Measurements from ENCODE around the gene PLXDC1.
"Not testable (repeated sequence)": the region's sequence is repeated elsewhere in the genome, so short reads cannot be mapped to it uniquely, and the experiment has no call there.

The PLXDC1 gene

DNA sequence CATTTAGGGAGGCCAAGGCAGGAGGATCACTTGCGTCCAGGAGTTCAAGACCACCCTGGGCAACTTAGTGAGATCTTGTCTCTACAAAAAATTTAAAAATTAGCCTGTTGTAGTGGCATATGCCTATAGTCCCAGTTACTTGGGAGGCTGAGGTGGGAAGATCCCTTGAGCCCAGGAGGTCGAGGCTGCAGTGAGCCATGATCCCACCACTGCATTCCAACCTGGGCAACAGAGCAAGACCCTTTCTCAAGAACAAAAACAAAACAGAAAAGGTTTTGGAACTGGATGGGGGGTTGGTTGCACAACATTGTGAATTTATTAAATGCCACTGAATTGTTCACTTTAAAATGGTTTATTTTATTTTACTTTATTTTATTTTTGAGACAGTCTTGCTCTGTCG is 21.2 kb downstream of the PLXDC1 start (continued):
- no peak for TF ChIP-seq POU6F1 (CRISPR knock-in tag; IDR thresholded peaks at IDR 0.05; ENCODE audit: borderline replicate concordance, low read depth)
- TF ChIP-seq OSR1 (CRISPR knock-in tag; IDR thresholded peaks at IDR 0.05): no peak
- no peak for TF ChIP-seq CREB5 (CRISPR knock-in tag; IDR thresholded peaks at IDR 0.05; ENCODE audit: low read depth)

DNA sequence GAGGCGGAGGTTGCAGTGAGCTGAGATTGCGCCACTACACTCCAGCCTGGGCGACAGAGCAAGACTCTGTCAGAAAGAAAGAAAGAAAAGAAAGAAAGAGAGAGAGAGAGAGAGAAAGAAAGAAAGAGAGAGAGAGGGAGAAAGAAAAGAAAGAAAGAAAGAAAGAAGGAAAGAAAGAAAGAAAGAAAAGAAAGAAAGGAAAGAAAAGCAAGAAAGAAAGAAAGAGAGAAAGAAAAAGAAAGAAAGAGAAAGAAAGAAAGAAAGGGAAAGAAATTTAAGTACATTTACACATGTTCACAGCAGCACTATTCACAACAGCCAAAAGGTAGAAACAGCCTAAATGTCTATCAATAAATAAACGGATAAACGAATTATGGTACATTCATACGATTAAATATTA is 21.9 kb downstream of the PLXDC1 start:
- not testable (repeated sequence) for ATAC-seq

DNA sequence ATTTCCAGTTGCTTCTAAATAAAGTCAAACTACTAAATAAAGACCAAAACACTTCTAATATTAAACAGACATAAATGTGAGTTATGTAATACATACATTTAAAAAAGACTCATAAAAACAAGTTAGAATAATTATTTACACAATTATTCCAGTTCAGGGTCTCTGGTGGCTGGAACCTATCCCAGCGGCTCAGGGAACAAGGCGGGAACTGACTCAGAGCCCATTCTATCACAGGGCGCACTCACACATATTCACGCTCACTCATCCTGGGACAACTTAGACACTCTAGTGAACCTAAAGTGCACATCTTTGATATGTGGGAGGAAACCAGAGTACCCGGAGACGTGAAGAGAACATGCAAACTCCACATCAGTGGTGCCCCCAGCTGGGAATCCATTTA is 25.0 kb downstream of the PLXDC1 start:
- no peak for ATAC-seq
- TF ChIP-seq TSHZ2 (CRISPR knock-in tag; IDR thresholded peaks at IDR 0.05): no peak
- TF ChIP-seq CSDC2 (CRISPR knock-in tag; IDR thresholded peaks at IDR 0.05): no peak
- TF ChIP-seq, protein P1, sequence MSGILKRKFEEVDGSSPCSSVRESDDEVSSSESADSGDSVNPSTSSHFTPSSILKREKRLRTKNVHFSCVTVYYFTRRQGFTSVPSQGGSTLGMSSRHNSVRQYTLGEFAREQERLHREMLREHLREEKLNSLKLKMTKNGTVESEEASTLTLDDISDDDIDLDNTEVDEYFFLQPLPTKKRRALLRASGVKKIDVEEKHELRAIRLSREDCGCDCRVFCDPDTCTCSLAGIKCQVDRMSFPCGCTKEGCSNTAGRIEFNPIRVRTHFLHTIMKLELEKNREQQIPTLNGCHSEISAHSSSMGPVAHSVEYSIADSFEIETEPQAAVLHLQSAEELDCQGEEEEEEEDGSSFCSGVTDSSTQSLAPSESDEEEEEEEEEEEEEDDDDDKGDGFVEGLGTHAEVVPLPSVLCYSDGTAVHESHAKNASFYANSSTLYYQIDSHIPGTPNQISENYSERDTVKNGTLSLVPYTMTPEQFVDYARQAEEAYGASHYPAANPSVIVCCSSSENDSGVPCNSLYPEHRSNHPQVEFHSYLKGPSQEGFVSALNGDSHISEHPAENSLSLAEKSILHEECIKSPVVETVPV (CRISPR knock-in tag; IDR thresholded peaks at IDR 0.05): no peak
- no peak for TF ChIP-seq BACH2 (CRISPR knock-in tag; IDR thresholded peaks at IDR 0.05; ENCODE audit: borderline replicate concordance)
- TF ChIP-seq CREB5 (CRISPR knock-in tag; IDR thresholded peaks at IDR 0.05; ENCODE audit: low read depth): no peak
- no peak for TF ChIP-seq ESRRG (CRISPR knock-in tag; IDR thresholded peaks at IDR 0.05)
- no peak for TF ChIP-seq ZFP30 (CRISPR knock-in tag; IDR thresholded peaks at IDR 0.05)
- TF ChIP-seq, protein P2, sequence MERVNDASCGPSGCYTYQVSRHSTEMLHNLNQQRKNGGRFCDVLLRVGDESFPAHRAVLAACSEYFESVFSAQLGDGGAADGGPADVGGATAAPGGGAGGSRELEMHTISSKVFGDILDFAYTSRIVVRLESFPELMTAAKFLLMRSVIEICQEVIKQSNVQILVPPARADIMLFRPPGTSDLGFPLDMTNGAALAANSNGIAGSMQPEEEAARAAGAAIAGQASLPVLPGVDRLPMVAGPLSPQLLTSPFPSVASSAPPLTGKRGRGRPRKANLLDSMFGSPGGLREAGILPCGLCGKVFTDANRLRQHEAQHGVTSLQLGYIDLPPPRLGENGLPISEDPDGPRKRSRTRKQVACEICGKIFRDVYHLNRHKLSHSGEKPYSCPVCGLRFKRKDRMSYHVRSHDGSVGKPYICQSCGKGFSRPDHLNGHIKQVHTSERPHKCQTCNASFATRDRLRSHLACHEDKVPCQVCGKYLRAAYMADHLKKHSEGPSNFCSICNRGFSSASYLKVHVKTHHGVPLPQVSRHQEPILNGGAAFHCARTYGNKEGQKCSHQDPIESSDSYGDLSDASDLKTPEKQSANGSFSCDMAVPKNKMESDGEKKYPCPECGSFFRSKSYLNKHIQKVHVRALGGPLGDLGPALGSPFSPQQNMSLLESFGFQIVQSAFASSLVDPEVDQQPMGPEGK (CRISPR knock-in tag; IDR thresholded peaks at IDR 0.05; ENCODE audit: borderline replicate concordance): no peak
- no peak for TF ChIP-seq POU6F1 (CRISPR knock-in tag; IDR thresholded peaks at IDR 0.05; ENCODE audit: borderline replicate concordance, low read depth)
- TF ChIP-seq ZFP3 (CRISPR knock-in tag; IDR thresholded peaks at IDR 0.05): no peak
- no peak for TF ChIP-seq GLIS3 (CRISPR knock-in tag; IDR thresholded peaks at IDR 0.05)
- no peak for TF ChIP-seq TCF4 (CRISPR knock-in tag; IDR thresholded peaks at IDR 0.05; ENCODE audit: borderline replicate concordance)
- no peak for TF ChIP-seq PPARA (CRISPR knock-in tag; IDR thresholded peaks at IDR 0.05; ENCODE audit: borderline replicate concordance)
- no peak for TF ChIP-seq ZNF8 (CRISPR knock-in tag; IDR thresholded peaks at IDR 0.05)
- no peak for TF ChIP-seq ISL1 (CRISPR knock-in tag; IDR thresholded peaks at IDR 0.05)
- TF ChIP-seq ZNF70 (CRISPR knock-in tag; IDR thresholded peaks at IDR 0.05): no peak
- no peak for TF ChIP-seq TOX (CRISPR knock-in tag; IDR thresholded peaks at IDR 0.05; ENCODE audit: borderline replicate concordance)
- no peak for TF ChIP-seq ZNF565 (CRISPR knock-in tag; conservative IDR thresholded peaks at IDR 0.05; ENCODE audit: low read depth)
- no peak for TF ChIP-seq SNAI2 (CRISPR knock-in tag; IDR thresholded peaks at IDR 0.05)

Data from SK-N-SH treated with all-trans-retinoic acid at 6 μM for 48 hours (cell line).